Activated CD4-positive, alpha-beta T cell treated with anti-CD3 and anti-CD28 coated beads, Interleukin-10, Interleukin-2, amounts not matched to agents 100 ng/mL and 50 ng/mL, durations not matched to agents 16 hours and 8 hours (primary cell): Measurements from ENCODE around the gene SPATA31A3.
"Not testable (repeated sequence)": the region's sequence is repeated elsewhere in the genome, so short reads cannot be mapped to it uniquely, and the experiment has no call there.

Experiments used
- DNase-seq: peaks from one replicate; pipeline ENCODE4 v3.0.0-alpha.2; 2020

The SPATA31A3 gene

GRCh38 chr9:66992450-66992849, at the start of gene SPATA31A3:
TSS of gene SPATA31A3 (minus strand) at chr9:66992550. CDS start at chr9:66992521, 29 bp downstream.
- not testable (repeated sequence) for DNase-seq

- DNase-seq: not testable (repeated sequence)
Observed at GRCh38 chr9:66952576-66952975, 39.8 kb downstream of the SPATA31A3 start.

GRCh38 chr9:66942400-66943155, 49.8 kb downstream of the SPATA31A3 start:
- not testable (repeated sequence) for DNase-seq

- DNase-seq: not testable (repeated sequence)
Observed at GRCh38 chr9:66939878-66940830, 52.2 kb downstream of the SPATA31A3 start.

- not testable (repeated sequence) for DNase-seq
Observed at GRCh38 chr9:66938322-66938721, 54.0 kb downstream of the SPATA31A3 start.

- DNase-seq: not testable (repeated sequence)
Observed at GRCh38 chr9:66937662-66938061, 54.7 kb downstream of the SPATA31A3 start.
